Ovary (tissue), 9 donors: ENCODE measurements around the gene GPATCH4. TPM values are rescaled to one million over a fixed set of nuclear protein-coding genes. Genes with fewer than 3 reads are reported as not detected.

Experiments
- DNase-seq, 5 donors: peaks; one replicate each; pipeline ENCODE4 v3.0.0-alpha.2; 2019 to 2020
- H3K27ac ChIP-seq, 2 donors: fragments of 200-600 bp; one replicate each; pipeline versions ENCODE4 v1.5.1 to v1.8.0; 2019 to 2022
- H3K27me3 ChIP-seq: fragments of 200-600 bp; one replicate; pipeline ENCODE4 v1.8.0; 2022
- H3K36me3 ChIP-seq: fragments of 200-600 bp; sonication (generic); one replicate; pipeline ENCODE4 v1.5.1; 2019
- H3K4me1 ChIP-seq: one replicate; pipeline ENCODE4 v1.8.1; 2013; ENCODE audit warnings: mild to moderate bottlenecking, moderate library complexity; ENCODE audit not compliant: insufficient read depth
- H3K4me3 ChIP-seq: fragments of 200-600 bp; sonication (generic); one replicate; pipeline ENCODE4 v1.5.1; 2017
- H3K9me3 ChIP-seq, 2 donors: fragments of 200-600 bp in 1 of 2; sonication (generic) in 1 of 2; one replicate each; pipeline versions ENCODE4 v1.5.1 to v1.8.1; 2013 to 2019; ENCODE audit warnings: mild to moderate bottlenecking in 1 of 2, moderate library complexity in 1 of 2
- CTCF ChIP-seq, 3 donors: fragments of 450-650 bp in 2 of 3; fragments of 200-600 bp in 1 of 3; IDR thresholded peaks; one replicate each; pipeline versions ENCODE4 v1.5.1 to v1.8.0; 2016 to 2022; ENCODE audit warnings: antibody characterized with exemption in 3 of 3, mild to moderate bottlenecking in 1 of 3
- EP300 ChIP-seq: sonication (generic); formaldehyde crosslinking; IDR thresholded peaks from one replicate; pipeline ENCODE4 v1.6.1; 2017; ENCODE audit warnings: antibody characterized with exemption
- POLR2A ChIP-seq: fragments of 450-650 bp; IDR thresholded peaks from one replicate; pipeline ENCODE4 v1.6.1; 2017; ENCODE audit warnings: antibody characterized with exemption, mild to moderate bottlenecking, moderate library complexity
- WGBS, 3 donors: extraction: QIAGEN DNeasy Blood & Tissue Kit in 1 of 3; methylation state at CpG; one replicate each; pipeline versions ENCODE4 v1.1.5 to v1.1.7; 2013 to 2017; 5-methylcytosine and 5-hydroxymethylcytosine counted together
- intact Hi-C, 4 donors: fragments of 100-400 bp; cut with DNase I; formaldehyde crosslinking; loops; one replicate each; pipeline versions ENCODE4 v1.11.0 to v1.15.1; 2022 to 2023
- polyA plus RNA-seq, 2 donors: library from polyadenylated mRNA; stranded (reverse); fragments of 200-250 nt in 1 of 2; fragments of 350-450 nt in 1 of 2; fragmentation: Illumina TruSeq in 1 of 2; extraction: RNeasy Lipid Tissue Mini Kit (QIAGEN cat#74804) in 1 of 2; gene quantifications; one replicate each; pipeline ENCODE4 v1.2.3, GENCODE V29; 2013 to 2014
- total RNA-seq, 7 donors: library from RNA; depleted of rRNA in 2 of 7; stranded (reverse); fragments of >200 nt in 2 of 7; fragmentation: NEBNext Ultra II Directional in 3 of 7; extraction: Animal tissue kit (Norgen Biotek cat#: 25700) in 3 of 7; gene quantifications; one replicate each; pipeline versions ENCODE4 v1.1.0 to v1.2.4, GENCODE V29; 2016 to 2023
- donor health status: DM: no; HTN: no; CAD: no; lungs with moderate emphysema.
- donor health status: DM: no; HTN: no; CAD: no.
- donor health status: Bipolar disorder and iron deficiency.
- donor health status: DM: yes; HTN: yes; CAD: no.
- donor health status: DM: no; HTN: no; CAD: no.
- donor health status: DM: yes; HTN: yes; CAD: no.

GPATCH4 gene
- total and polyA plus RNA-seq, 9 donors = 10.0 to 45.1 (median 22.0) TPM

GRCh38 chr1:156544592-156545102 is 56.6 kb downstream of the GPATCH4 start:
- no peaks in the 10 kb centered on the region for H3K4me1 ChIP-seq
- no peak overlapping the region for H3K27ac ChIP-seq
- WGBS, 3 donors = 91 to 94% (median 93%) methylated on average over 3 of the region's 3 CpGs
- TF ChIP-seq POLR2A (no peak), EP300 (no peak), CTCF (IDR thresholded peaks at IDR 0.05) (no peak)
- H3K4me3 ChIP-seq = no peak overlapping the region
- no peaks in the 10 kb centered on the region for H3K27me3 ChIP-seq
- intact Hi-C loops = no loop called here
- DNase-seq = no peak
- no peaks in the 10 kb centered on the region for H3K9me3 ChIP-seq
- no peaks in the 10 kb centered on the region for H3K36me3 ChIP-seq

Other genes with a start within 250 kb of the GPATCH4 start
- gene RHBG, start 232.3 kb downstream of the GPATCH4 start, total RNA-seq = 10 to 100 TPM in 4 of 7 donors, 1 to 10 TPM in 3; 2.3 to 27.4 (median 13.6) TPM
- gene RHBG, start 232.3 kb downstream of the GPATCH4 start, polyA plus RNA-seq = 10 to 100 TPM in 1 of 2 donors, 1 to 10 TPM in 1; 2.5 to 19.5 TPM
- gene MEF2D, start 100.7 kb downstream of the GPATCH4 start, total RNA-seq = 10 to 100 TPM; 30.0 to 96.6 (median 64.0) TPM
- gene MEF2D, start 100.7 kb downstream of the GPATCH4 start, polyA plus RNA-seq = 10 to 100 TPM; 33.0 to 40.1 TPM
- gene IQGAP3, start 28.9 kb downstream of the GPATCH4 start, total RNA-seq = 1 to 10 TPM in 1 of 7 donors, under 1 TPM in 5, not detected in 1; 0.05 to 1.2 (median 0.30) TPM
- under 1 TPM; 0.18 to 0.60 TPM for gene IQGAP3, start 28.9 kb downstream of the GPATCH4 start, polyA plus RNA-seq
- gene TTC24, start 21.8 kb downstream of the GPATCH4 start, total RNA-seq = under 1 TPM in 1 of 7 donors, not detected in 6; 0.15 TPM
- gene TTC24, start 21.8 kb downstream of the GPATCH4 start, polyA plus RNA-seq = under 1 TPM in 1 of 2 donors, not detected in 1; 0.12 TPM
- 10 to 100 TPM; 43.5 to 85.4 (median 65.4) TPM for gene NAXE, start 9.7 kb downstream of the GPATCH4 start, total RNA-seq
- gene NAXE, start 9.7 kb downstream of the GPATCH4 start, polyA plus RNA-seq = 10 to 100 TPM; 57.8 to 75.0 TPM
- gene HAPLN2, start 17.9 kb upstream of the GPATCH4 start, total RNA-seq = 1 to 10 TPM in 5 of 7 donors, under 1 TPM in 2; 0.30 to 1.9 (median 1.2) TPM
- gene HAPLN2, start 17.9 kb upstream of the GPATCH4 start, polyA plus RNA-seq = 1 to 10 TPM in 1 of 2 donors, not detected in 1; 1.1 TPM
- gene BCAN, start 40.6 kb upstream of the GPATCH4 start, total RNA-seq = 1 to 10 TPM in 2 of 7 donors, under 1 TPM in 2, not detected in 3; 0.20 to 2.2 (median 1.0) TPM
- under 1 TPM; 0.11 to 0.43 TPM for gene BCAN, start 40.6 kb upstream of the GPATCH4 start, polyA plus RNA-seq
- gene NES, start 75.9 kb upstream of the GPATCH4 start, total RNA-seq = 10 to 100 TPM in 3 of 7 donors, 1 to 10 TPM in 4; 3.5 to 32.9 (median 9.8) TPM
- gene NES, start 75.9 kb upstream of the GPATCH4 start, polyA plus RNA-seq = 10 to 100 TPM; 13.5 to 31.7 TPM
- gene CRABP2, start 104.1 kb upstream of the GPATCH4 start, total RNA-seq = 10 to 100 TPM in 3 of 7 donors, 1 to 10 TPM in 4; 1.8 to 31.5 (median 5.5) TPM
- 10 to 100 TPM in 1 of 2 donors, 1 to 10 TPM in 1; 1.4 to 22.9 TPM for gene CRABP2, start 104.1 kb upstream of the GPATCH4 start, polyA plus RNA-seq
- 10 to 100 TPM; 22.4 to 39.6 (median 33.2) TPM for gene METTL25B, start 127.0 kb upstream of the GPATCH4 start, total RNA-seq
- gene METTL25B, start 127.0 kb upstream of the GPATCH4 start, polyA plus RNA-seq = 10 to 100 TPM; 18.1 to 33.2 TPM
- 10 to 100 TPM; 11.7 to 33.8 (median 26.1) TPM for gene ISG20L2, start 127.3 kb upstream of the GPATCH4 start, total RNA-seq
- 10 to 100 TPM; 13.6 to 58.7 TPM for gene ISG20L2, start 127.3 kb upstream of the GPATCH4 start, polyA plus RNA-seq
- 10 to 100 TPM; 23.1 to 83.3 (median 61.8) TPM for gene MRPL24, start 139.6 kb upstream of the GPATCH4 start, total RNA-seq
- 100 to 1,000 TPM in 1 of 2 donors, 10 to 100 TPM in 1; 71.3 to 173 TPM for gene MRPL24, start 139.6 kb upstream of the GPATCH4 start, polyA plus RNA-seq
- gene HDGF, start 150.2 kb upstream of the GPATCH4 start, total RNA-seq = 100 to 1,000 TPM in 6 of 7 donors, 10 to 100 TPM in 1; 81.1 to 175 (median 146) TPM
- 100 to 1,000 TPM; 104 to 184 TPM for gene HDGF, start 150.2 kb upstream of the GPATCH4 start, polyA plus RNA-seq
- 10 to 100 TPM; 24.7 to 65.2 (median 50.9) TPM for gene PRCC, start 166.1 kb upstream of the GPATCH4 start, total RNA-seq
- gene PRCC, start 166.1 kb upstream of the GPATCH4 start, polyA plus RNA-seq = 10 to 100 TPM; 38.6 to 72.5 TPM
- gene SH2D2A, start 215.4 kb upstream of the GPATCH4 start, total RNA-seq = 1 to 10 TPM in 4 of 7 donors, under 1 TPM in 3; 0.40 to 2.8 (median 1.4) TPM
- under 1 TPM; 0.19 to 0.65 TPM for gene SH2D2A, start 215.4 kb upstream of the GPATCH4 start, polyA plus RNA-seq